Measurements from ENCODE around the gene EIF2B4. TPM values are rescaled to one million over a fixed set of nuclear protein-coding genes. Genes with fewer than 3 reads are reported as not detected.
A peak's percentile ranks its signal among the peaks of the same experiment; 100 is the strongest.
"Not testable (repeated sequence)": the region's sequence is repeated elsewhere in the genome, so short reads cannot be mapped to it uniquely, and the experiment has no call there.

Gene EIF2B4
- total and polyA plus RNA-seq, 12 donors, result 34.2 to 165 (median 46.4) TPM

DNA sequence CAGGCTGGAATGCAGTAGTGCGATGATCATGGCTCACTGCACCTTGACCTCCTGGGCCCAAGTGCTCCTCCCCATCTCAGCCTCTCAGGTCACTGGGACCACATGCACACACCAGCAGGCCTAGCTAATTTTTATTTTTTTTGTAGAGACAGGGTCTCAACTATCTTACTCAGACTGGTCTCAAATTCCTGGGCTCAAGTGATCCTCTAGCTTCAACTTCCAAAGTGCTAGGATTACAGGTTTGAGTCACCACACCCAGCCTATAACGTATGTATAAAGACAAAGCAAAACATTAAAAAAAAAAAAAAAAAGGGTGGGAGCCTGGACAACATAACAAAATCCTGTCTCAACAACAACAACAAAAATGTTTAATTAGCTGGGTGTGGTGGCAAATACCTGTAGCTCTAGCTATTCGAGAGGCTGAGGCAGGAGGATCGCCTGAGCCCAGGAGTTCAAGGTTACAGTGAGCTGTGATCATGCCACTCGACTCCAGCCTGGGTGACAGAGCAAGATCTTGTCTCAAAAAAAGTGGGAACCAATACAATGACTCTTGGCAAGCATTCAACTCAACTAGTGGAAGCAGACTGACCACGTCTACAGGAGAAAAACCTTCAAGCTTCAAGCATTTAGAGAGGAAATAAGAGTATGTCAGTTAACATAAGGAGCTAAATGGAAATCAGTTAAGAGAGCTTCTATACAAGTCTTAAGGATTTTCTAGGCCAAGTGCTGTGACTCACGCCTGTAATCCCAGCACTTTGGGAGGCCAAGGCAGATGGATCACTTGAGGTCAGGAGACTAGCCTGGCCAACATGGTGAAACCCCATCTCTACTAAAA, 16.2 kb downstream of the EIF2B4 start:
- Histone ChIP-seq H3K27me3 (no peaks in the 10 kb centered on the region), H3K36me3 (replicated peaks in 1 of 2) (no peaks in the 10 kb centered on the region), H3K27ac (peak overlapping the region in 4 of 5 donors; percentile 36 to 66 (median 53)), H3K4me3 (no peak overlapping the region), H3K4me1 (replicated peaks in 1 of 2) (peaks cover 34 to 39% of the 10 kb centered on the region in 2 donors), H3K9me3 (replicated peaks in 1 of 3) (no peaks in the 10 kb centered on the region)
- intact Hi-C loops (cut with DNase I), result no loop called here
- TF ChIP-seq, protein P1, sequence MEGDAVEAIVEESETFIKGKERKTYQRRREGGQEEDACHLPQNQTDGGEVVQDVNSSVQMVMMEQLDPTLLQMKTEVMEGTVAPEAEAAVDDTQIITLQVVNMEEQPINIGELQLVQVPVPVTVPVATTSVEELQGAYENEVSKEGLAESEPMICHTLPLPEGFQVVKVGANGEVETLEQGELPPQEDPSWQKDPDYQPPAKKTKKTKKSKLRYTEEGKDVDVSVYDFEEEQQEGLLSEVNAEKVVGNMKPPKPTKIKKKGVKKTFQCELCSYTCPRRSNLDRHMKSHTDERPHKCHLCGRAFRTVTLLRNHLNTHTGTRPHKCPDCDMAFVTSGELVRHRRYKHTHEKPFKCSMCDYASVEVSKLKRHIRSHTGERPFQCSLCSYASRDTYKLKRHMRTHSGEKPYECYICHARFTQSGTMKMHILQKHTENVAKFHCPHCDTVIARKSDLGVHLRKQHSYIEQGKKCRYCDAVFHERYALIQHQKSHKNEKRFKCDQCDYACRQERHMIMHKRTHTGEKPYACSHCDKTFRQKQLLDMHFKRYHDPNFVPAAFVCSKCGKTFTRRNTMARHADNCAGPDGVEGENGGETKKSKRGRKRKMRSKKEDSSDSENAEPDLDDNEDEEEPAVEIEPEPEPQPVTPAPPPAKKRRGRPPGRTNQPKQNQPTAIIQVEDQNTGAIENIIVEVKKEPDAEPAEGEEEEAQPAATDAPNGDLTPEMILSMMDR (IDR thresholded peaks at IDR 0.05), result no peak
- no peak for TF ChIP-seq POLR2A (IDR thresholded peaks at IDR 0.05)
- 40 to 52% (median 45%) methylated on average over 7 of the region's 7 CpGs for WGBS, 4 donors
- DNase-seq, result peak in 3 of 7 donors; percentile 37 to 61 (median 45)

DNA sequence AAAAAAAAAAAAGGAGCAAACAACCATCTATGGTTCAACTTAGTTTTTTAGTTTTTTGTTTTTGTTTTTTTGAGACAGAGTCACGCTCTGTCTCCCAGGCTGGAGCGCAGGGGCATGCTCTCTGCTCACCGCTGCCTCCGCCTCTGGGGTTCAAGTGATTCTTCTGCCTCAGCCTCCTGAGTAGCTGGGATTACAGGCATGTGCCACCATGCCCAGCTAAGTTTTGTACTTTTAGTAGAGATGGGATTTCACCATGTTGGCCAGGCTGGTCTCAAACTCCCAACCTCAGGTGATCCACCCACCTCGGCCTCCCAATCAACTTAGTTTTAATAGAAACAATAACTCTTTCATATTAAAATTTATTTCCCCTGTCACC, 16.8 kb downstream of the EIF2B4 start:
- peak overlapping the region in 2 of 5 donors; percentile 56 to 66 for H3K27ac ChIP-seq
- H3K9me3 ChIP-seq (replicated peaks in 1 of 3); H3K27me3 ChIP-seq; H3K4me3 ChIP-seq; DNase-seq; H3K36me3 ChIP-seq (replicated peaks in 1 of 2); intact Hi-C loops (cut with DNase I): not testable (repeated sequence)
- H3K4me1 ChIP-seq (replicated peaks in 1 of 2), result peaks cover 34 to 39% of the 10 kb centered on the region in 2 donors
- WGBS, 4 donors, result 91 to 96% (median 92%) methylated on average over 5 of the region's 5 CpGs

GRCh38 chr2:27351802-27352598, 18.1 kb downstream of the EIF2B4 start:
- H3K4me1 ChIP-seq (replicated peaks in 1 of 2), result peaks cover 24 to 28% of the 10 kb centered on the region in 2 donors
- no peak for DNase-seq
- H3K27ac ChIP-seq, result no peak overlapping the region
- WGBS, 4 donors, result 84 to 89% (median 87%) methylated on average over 6 of the region's 6 CpGs
- intact Hi-C loops (cut with DNase I), result no loop called here
- no peak overlapping the region for H3K4me3 ChIP-seq
- H3K9me3 ChIP-seq (replicated peaks in 1 of 3), result no peaks in the 10 kb centered on the region
- H3K36me3 ChIP-seq (replicated peaks in 1 of 2), result no peaks in the 10 kb centered on the region
- no peak for TF ChIP-seq POLR2A (IDR thresholded peaks at IDR 0.05)
- TF ChIP-seq, protein P1 (IDR thresholded peaks at IDR 0.05), result no peak
- no peaks in the 10 kb centered on the region for H3K27me3 ChIP-seq

- H3K27ac ChIP-seq, result no peak overlapping the region
- H3K27me3 ChIP-seq, result no peaks in the 10 kb centered on the region
- no peak for DNase-seq
- 77 to 94% (median 88%) methylated on average over 7 of the region's 7 CpGs for WGBS, 4 donors
- no peak overlapping the region for H3K4me3 ChIP-seq
- peaks cover 16 to 22% of the 10 kb centered on the region in 2 donors for H3K4me1 ChIP-seq (replicated peaks in 1 of 2)
- no peak for TF ChIP-seq POLR2A (IDR thresholded peaks at IDR 0.05)
- TF ChIP-seq, protein P1 (IDR thresholded peaks at IDR 0.05), result no peak
- no peaks in the 10 kb centered on the region for H3K9me3 ChIP-seq (replicated peaks in 1 of 3)
- intact Hi-C loops (cut with DNase I), result no loop called here
- H3K36me3 ChIP-seq (replicated peaks in 1 of 2), result no peaks in the 10 kb centered on the region
These were observed 19.9 kb downstream of the EIF2B4 start for GRCh38 chr2:27350106-27350693.
